ENCODE data around the gene RTL1. TPM values are rescaled to one million over a fixed set of nuclear protein-coding genes. Genes with fewer than 3 reads are reported as not detected.

Gene RTL1

GRCh38 chr14:100834082-100834793 lies 69.3 kb downstream of the RTL1 start:
- H3K27ac ChIP-seq (ENCODE audit: low read depth, low read length): no peak overlapping the region
- H3K79me1 ChIP-seq (ENCODE audit: low read length): no peaks in the 10 kb centered on the region
- no peak overlapping the region for H3K9ac ChIP-seq (ENCODE audit: low read length)
- peaks cover 15% of the 10 kb centered on the region for H3K4me1 ChIP-seq (ENCODE audit: control insufficient read depth, low read depth, low read length)
- no peak overlapping the region for H3K4ac ChIP-seq (ENCODE audit: low read depth, low read length)
- no peak overlapping the region for H2BK15ac ChIP-seq (replicated peaks; ENCODE audit: low read depth)
- no peak for DNase-seq
- H2BK120ac ChIP-seq (ENCODE audit: low read depth, low read length): no peak overlapping the region
- H3K36me3 ChIP-seq (ENCODE audit: control insufficient read depth, insufficient read depth, low read length): no peaks in the 10 kb centered on the region
- no peak overlapping the region for H4K5ac ChIP-seq (ENCODE audit: low read length)
- WGBS (ENCODE audit: extremely low coverage, insufficient coverage, low lambda C conversion rate): no CpG with 5 or more reads among the region's 15 CpGs
- H2BK5ac ChIP-seq (ENCODE audit: low read length): no peak overlapping the region
- H3K79me2 ChIP-seq (ENCODE audit: control insufficient read depth, insufficient read depth, low read length): no peaks in the 10 kb centered on the region
- no peak overlapping the region for H3K18ac ChIP-seq (ENCODE audit: low read length)
- H3K23ac ChIP-seq (ENCODE audit: low read length): no peak overlapping the region
- H3K4me3 ChIP-seq (ENCODE audit: low read length): no peak overlapping the region
- H2AK5ac ChIP-seq (ENCODE audit: low read length): no peak overlapping the region
- no peak overlapping the region for H4K8ac ChIP-seq (ENCODE audit: low read depth, low read length)
- no peaks in the 10 kb centered on the region for H3K27me3 ChIP-seq (ENCODE audit: insufficient read depth, low read length, poor library complexity)
- no peak overlapping the region for H3K56ac ChIP-seq (ENCODE audit: low read length)
- no peak overlapping the region for H3K4me2 ChIP-seq (ENCODE audit: low read length)

- H3K9ac ChIP-seq (ENCODE audit: low read length): no peak overlapping the region
- peak overlapping the region; percentile 45 for H3K56ac ChIP-seq (ENCODE audit: low read length)
- H4K8ac ChIP-seq (ENCODE audit: low read depth, low read length): no peak overlapping the region
- DNase-seq: peak; percentile 49
- H3K79me2 ChIP-seq (ENCODE audit: control insufficient read depth, insufficient read depth, low read length): no peaks in the 10 kb centered on the region
- H3K4me2 ChIP-seq (ENCODE audit: low read length): no peak overlapping the region
- no peak overlapping the region for H3K4ac ChIP-seq (ENCODE audit: low read depth, low read length)
- no peak overlapping the region for H3K4me3 ChIP-seq (ENCODE audit: low read length)
- no peak overlapping the region for H2BK120ac ChIP-seq (ENCODE audit: low read depth, low read length)
- no peaks in the 10 kb centered on the region for H3K36me3 ChIP-seq (ENCODE audit: control insufficient read depth, insufficient read depth, low read length)
- H3K27me3 ChIP-seq (ENCODE audit: insufficient read depth, low read length, poor library complexity): no peaks in the 10 kb centered on the region
- H3K23ac ChIP-seq (ENCODE audit: low read length): no peak overlapping the region
- peaks cover 15% of the 10 kb centered on the region for H3K4me1 ChIP-seq (ENCODE audit: control insufficient read depth, low read depth, low read length)
- no peak overlapping the region for H3K18ac ChIP-seq (ENCODE audit: low read length)
- H2BK5ac ChIP-seq (ENCODE audit: low read length): no peak overlapping the region
- H2AK5ac ChIP-seq (ENCODE audit: low read length): no peak overlapping the region
- peak overlapping the region; percentile 7 for H3K27ac ChIP-seq (ENCODE audit: low read depth, low read length)
- no peaks in the 10 kb centered on the region for H3K79me1 ChIP-seq (ENCODE audit: low read length)
- WGBS (ENCODE audit: extremely low coverage, insufficient coverage, low lambda C conversion rate): no CpG with 5 or more reads among the region's 21 CpGs
- H2BK15ac ChIP-seq (replicated peaks; ENCODE audit: low read depth): no peak overlapping the region
- H4K5ac ChIP-seq (ENCODE audit: low read length): no peak overlapping the region
Measured at GRCh38 chr14:100832311-100832960, 71.1 kb downstream of the RTL1 start.

DNA sequence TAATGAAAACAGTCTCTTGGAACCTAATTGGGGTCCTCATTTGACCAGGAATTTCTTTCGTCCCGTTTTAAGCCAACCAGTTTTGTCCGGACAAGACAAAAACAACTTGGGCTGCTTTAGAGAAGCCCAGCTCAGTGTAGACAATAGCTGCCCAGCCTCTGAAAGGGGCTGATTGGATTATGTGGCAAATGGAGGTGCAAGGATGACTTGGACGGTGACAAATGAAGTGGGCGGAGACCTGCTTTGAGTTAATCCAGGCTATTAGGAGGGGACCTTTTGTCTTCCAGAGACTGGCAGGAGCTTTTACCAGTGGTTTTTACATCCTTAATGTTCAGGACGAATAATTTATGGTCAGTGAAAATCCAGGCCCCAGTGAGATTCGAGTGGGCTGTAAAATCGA lies 72.8 kb downstream of the RTL1 start:
- peak; percentile 83 for DNase-seq
- Histone ChIP-seq H3K18ac (ENCODE audit: low read length) (no peak overlapping the region), H3K4me2 (ENCODE audit: low read length) (no peak overlapping the region), H2AK5ac (ENCODE audit: low read length) (no peak overlapping the region), H3K4me1 (ENCODE audit: control insufficient read depth, low read depth, low read length) (peaks cover 15% of the 10 kb centered on the region), H3K4ac (ENCODE audit: low read depth, low read length) (no peak overlapping the region), H3K56ac (ENCODE audit: low read length) (peak overlapping the region; percentile 62), H2BK15ac (replicated peaks; ENCODE audit: low read depth) (no peak overlapping the region), H2BK5ac (ENCODE audit: low read length) (no peak overlapping the region), H4K5ac (ENCODE audit: low read length) (no peak overlapping the region), H3K23ac (ENCODE audit: low read length) (no peak overlapping the region), H3K4me3 (ENCODE audit: low read length) (no peak overlapping the region), H3K27ac (ENCODE audit: low read depth, low read length) (no peak overlapping the region), H3K79me2 (ENCODE audit: control insufficient read depth, insufficient read depth, low read length) (no peaks in the 10 kb centered on the region), H3K36me3 (ENCODE audit: control insufficient read depth, insufficient read depth, low read length) (no peaks in the 10 kb centered on the region), H4K8ac (ENCODE audit: low read depth, low read length) (no peak overlapping the region), H3K79me1 (ENCODE audit: low read length) (no peaks in the 10 kb centered on the region), H3K9ac (ENCODE audit: low read length) (no peak overlapping the region), H2BK120ac (ENCODE audit: low read depth, low read length) (no peak overlapping the region), H3K27me3 (ENCODE audit: insufficient read depth, low read length, poor library complexity) (no peaks in the 10 kb centered on the region)
- WGBS (ENCODE audit: extremely low coverage, insufficient coverage, low lambda C conversion rate): no CpG with 5 or more reads among the region's 8 CpGs

Small RNA genes lying within 50 kb of the gene (small RNA-seq; reads per million reads assigned to genes)
- gene MIR127 (ENCODE audit: insufficient read depth): not detected
- not detected for gene MIR136 (ENCODE audit: insufficient read depth)
- 1.6 reads per million for gene MIR337 (ENCODE audit: insufficient read depth)
- gene MIR370 (ENCODE audit: insufficient read depth): 6.8 reads per million, percentile 79 among the genes with 10 or more reads in this experiment
- not detected for gene MIR431 (ENCODE audit: insufficient read depth)
- not detected for gene MIR432 (ENCODE audit: insufficient read depth)
- gene MIR433 (ENCODE audit: insufficient read depth): not detected
- 21.1 reads per million, percentile 92 among the genes with 10 or more reads in this experiment for gene MIR493 (ENCODE audit: insufficient read depth)
- not detected for gene RF02145 (ENCODE audit: insufficient read depth)
- gene SNORD112 (ENCODE audit: insufficient read depth): not detected
- gene SNORD113-1 (ENCODE audit: insufficient read depth): not detected
- gene SNORD113-2 (ENCODE audit: insufficient read depth): not detected
- 1.1 reads per million for gene SNORD113-3 (ENCODE audit: insufficient read depth)
- gene SNORD113-4 (ENCODE audit: insufficient read depth): not detected
- gene SNORD113-5 (ENCODE audit: insufficient read depth): 2.3 reads per million, percentile 28 among the genes with 10 or more reads in this experiment
- 1.1 reads per million for gene SNORD113-6 (ENCODE audit: insufficient read depth)
- gene SNORD113-7 (ENCODE audit: insufficient read depth): 5.2 reads per million, percentile 72 among the genes with 10 or more reads in this experiment
- 3.9 reads per million, percentile 61 among the genes with 10 or more reads in this experiment for gene SNORD113-8 (ENCODE audit: insufficient read depth)
- gene SNORD113-9 (ENCODE audit: insufficient read depth): 1.1 reads per million
- 2.0 reads per million, percentile 16 among the genes with 10 or more reads in this experiment for gene SNORD114-1 (ENCODE audit: insufficient read depth)
- not detected for gene SNORD114-2 (ENCODE audit: insufficient read depth)
- 3.4 reads per million, percentile 53 among the genes with 10 or more reads in this experiment for gene SNORD114-3 (ENCODE audit: insufficient read depth)
